ENCODE data around the gene FILIP1. TPM values are rescaled to one million over a fixed set of nuclear protein-coding genes. Genes with fewer than 3 reads are reported as not detected.

The FILIP1 gene
- total and polyA plus RNA-seq, 2 donors, result 25.5 to 43.7 TPM

GRCh38 chr6:75301537-75301936 lies 192.1 kb downstream of the FILIP1 start:
- Histone ChIP-seq H3K4me1 (ENCODE audit: insufficient read depth) (no peaks in the 10 kb centered on the region), H3K4me3 (ENCODE audit: low read depth, low read length) (no peak overlapping the region), H3K36me3 (ENCODE audit: insufficient read depth) (no peaks in the 10 kb centered on the region), H3K27ac (ENCODE audit: low read depth) (no peak overlapping the region)
- no peak for DNase-seq (ENCODE audit: extremely low spot score)

GRCh38 chr6:75301088-75301487 lies 192.5 kb downstream of the FILIP1 start:
- no peak for DNase-seq (ENCODE audit: extremely low spot score)
- H3K27ac ChIP-seq (ENCODE audit: low read depth), result no peak overlapping the region
- H3K4me1 ChIP-seq (ENCODE audit: insufficient read depth), result no peaks in the 10 kb centered on the region
- no peak overlapping the region for H3K4me3 ChIP-seq (ENCODE audit: low read depth, low read length)
- WGBS, result 98% methylated on average over 2 of the region's 2 CpGs
- no peaks in the 10 kb centered on the region for H3K36me3 ChIP-seq (ENCODE audit: insufficient read depth)

- Histone ChIP-seq H3K4me1 (ENCODE audit: insufficient read depth) (no peaks in the 10 kb centered on the region), H3K4me3 (ENCODE audit: low read depth, low read length) (no peak overlapping the region), H3K27ac (ENCODE audit: low read depth) (no peak overlapping the region), H3K36me3 (ENCODE audit: insufficient read depth) (no peaks in the 10 kb centered on the region)
- DNase-seq (ENCODE audit: extremely low spot score), result no peak
- WGBS, result 73% methylated on average over 1 of the region's 1 CpG
Observed at GRCh38 chr6:75300531-75300855, 193.1 kb downstream of the FILIP1 start.

- 57% methylated on average over 2 of the region's 2 CpGs for WGBS
- Histone ChIP-seq H3K4me1 (ENCODE audit: insufficient read depth) (no peaks in the 10 kb centered on the region), H3K27ac (ENCODE audit: low read depth) (no peak overlapping the region), H3K4me3 (ENCODE audit: low read depth, low read length) (no peak overlapping the region), H3K36me3 (ENCODE audit: insufficient read depth) (no peaks in the 10 kb centered on the region)
- no peak for DNase-seq (ENCODE audit: extremely low spot score)
Observed at GRCh38 chr6:75299801-75300530, 193.6 kb downstream of the FILIP1 start.

- no peaks in the 10 kb centered on the region for H3K4me1 ChIP-seq (ENCODE audit: insufficient read depth)
- H3K36me3 ChIP-seq (ENCODE audit: insufficient read depth), result no peaks in the 10 kb centered on the region
- WGBS, result 12% methylated on average over 3 of the region's 3 CpGs
- no peak overlapping the region for H3K27ac ChIP-seq (ENCODE audit: low read depth)
- no peak overlapping the region for H3K4me3 ChIP-seq (ENCODE audit: low read depth, low read length)
- DNase-seq (ENCODE audit: extremely low spot score), result peak; percentile 40
Observed at GRCh38 chr6:75296811-75297779, 196.5 kb downstream of the FILIP1 start.

GRCh38 chr6:75292555-75292954 lies 201.0 kb downstream of the FILIP1 start:
- DNase-seq (ENCODE audit: extremely low spot score), result no peak
- Histone ChIP-seq H3K4me1 (ENCODE audit: insufficient read depth) (no peaks in the 10 kb centered on the region), H3K4me3 (ENCODE audit: low read depth, low read length) (no peak overlapping the region), H3K36me3 (ENCODE audit: insufficient read depth) (no peaks in the 10 kb centered on the region), H3K27ac (ENCODE audit: low read depth) (no peak overlapping the region)
- 94% methylated on average over 2 of the region's 2 CpGs for WGBS

GRCh38 chr6:75291744-75292143 lies 201.9 kb downstream of the FILIP1 start:
- no peak overlapping the region for H3K27ac ChIP-seq (ENCODE audit: low read depth)
- no peaks in the 10 kb centered on the region for H3K36me3 ChIP-seq (ENCODE audit: insufficient read depth)
- H3K4me3 ChIP-seq (ENCODE audit: low read depth, low read length), result no peak overlapping the region
- DNase-seq (ENCODE audit: extremely low spot score), result no peak
- no peaks in the 10 kb centered on the region for H3K4me1 ChIP-seq (ENCODE audit: insufficient read depth)
- 65% methylated on average over 1 of the region's 1 CpG for whole genome bisulfite sequencing

GRCh38 chr6:75291331-75291730 lies 202.3 kb downstream of the FILIP1 start:
- H3K27ac ChIP-seq (ENCODE audit: low read depth), result no peak overlapping the region
- H3K4me3 ChIP-seq (ENCODE audit: low read depth, low read length), result no peak overlapping the region
- WGBS, result 76% methylated on average over 2 of the region's 2 CpGs
- no peaks in the 10 kb centered on the region for H3K36me3 ChIP-seq (ENCODE audit: insufficient read depth)
- no peak for DNase-seq (ENCODE audit: extremely low spot score)
- no peaks in the 10 kb centered on the region for H3K4me1 ChIP-seq (ENCODE audit: insufficient read depth)

- H3K27ac ChIP-seq (ENCODE audit: low read depth), result no peak overlapping the region
- no peak overlapping the region for H3K4me3 ChIP-seq (ENCODE audit: low read depth, low read length)
- no peaks in the 10 kb centered on the region for H3K36me3 ChIP-seq (ENCODE audit: insufficient read depth)
- no peak for DNase-seq (ENCODE audit: extremely low spot score)
- WGBS, result 62% methylated on average over 7 of the region's 7 CpGs
- no peaks in the 10 kb centered on the region for H3K4me1 ChIP-seq (ENCODE audit: insufficient read depth)
Observed at GRCh38 chr6:75290136-75290945, 203.3 kb downstream of the FILIP1 start.

- H3K4me1 ChIP-seq (ENCODE audit: insufficient read depth), result no peaks in the 10 kb centered on the region
- 94% methylated on average over 1 of the region's 1 CpG for WGBS
- no peaks in the 10 kb centered on the region for H3K36me3 ChIP-seq (ENCODE audit: insufficient read depth)
Observed at GRCh38 chr6:75288023-75288422, 205.6 kb downstream of the FILIP1 start.

GRCh38 chr6:75287424-75287823 lies 206.2 kb downstream of the FILIP1 start:
- no peak for DNase-seq (ENCODE audit: extremely low spot score)
- H3K36me3 ChIP-seq (ENCODE audit: insufficient read depth), result no peaks in the 10 kb centered on the region
- H3K4me1 ChIP-seq (ENCODE audit: insufficient read depth), result no peaks in the 10 kb centered on the region
- WGBS, result 83% methylated on average over 1 of the region's 1 CpG
- H3K27ac ChIP-seq (ENCODE audit: low read depth), result no peak overlapping the region
- no peak overlapping the region for H3K4me3 ChIP-seq (ENCODE audit: low read depth, low read length)

More at GRCh38 chr6:75288023-75288422, 205.6 kb downstream of the FILIP1 start:
- no peak for DNase-seq (ENCODE audit: extremely low spot score)
- H3K27ac ChIP-seq (ENCODE audit: low read depth), result no peak overlapping the region
- no peak overlapping the region for H3K4me3 ChIP-seq (ENCODE audit: low read depth, low read length)

GRCh38 chr6:75286955-75287354 lies 206.6 kb downstream of the FILIP1 start:
- DNase-seq (ENCODE audit: extremely low spot score), result no peak
- 90% methylated on average over 2 of the region's 2 CpGs for WGBS
- Histone ChIP-seq H3K27ac (ENCODE audit: low read depth) (no peak overlapping the region), H3K36me3 (ENCODE audit: insufficient read depth) (no peaks in the 10 kb centered on the region), H3K4me3 (ENCODE audit: low read depth, low read length) (no peak overlapping the region), H3K4me1 (ENCODE audit: insufficient read depth) (no peaks in the 10 kb centered on the region)

- no peaks in the 10 kb centered on the region for H3K4me1 ChIP-seq (ENCODE audit: insufficient read depth)
- WGBS, result 3% methylated on average over 6 of the region's 6 CpGs
- peak overlapping the region; percentile 76 for H3K27ac ChIP-seq (ENCODE audit: low read depth)
- DNase-seq (ENCODE audit: extremely low spot score), result no peak
- H3K4me3 ChIP-seq (ENCODE audit: low read depth, low read length), result peak overlapping the region; percentile 77
- H3K36me3 ChIP-seq (ENCODE audit: insufficient read depth), result no peaks in the 10 kb centered on the region
Observed at GRCh38 chr6:75285283-75285639, 208.3 kb downstream of the FILIP1 start.

Measured in urinary bladder (tissue), 4 donors.